Thyroid gland (tissue), 4 donors: ENCODE results near the gene TCP1.

Experiments used
- POLR2A ChIP-seq, 2 donors: fragments of 450-650 bp; IDR thresholded peaks; one replicate each; pipeline ENCODE4 v1.6.1; 2017; ENCODE audit warnings: antibody characterized with exemption in 2 of 2, mild to moderate bottlenecking in 2 of 2, moderate library complexity in 1 of 2
- TF ChIP-seq, protein P1 (sequence below), 6 experiments: fragments of 200-600 bp in 3 of 6; fragments of 450-650 bp in 3 of 6; sonication (generic) in 3 of 6; IDR thresholded peaks; one replicate each; pipeline ENCODE4 v1.5.1; 2016 to 2019; ENCODE audit warnings: antibody characterized with exemption in 6 of 6, mild to moderate bottlenecking in 2 of 6, inconsistent platforms in 1 of 6, moderate library complexity in 1 of 6

DNA sequence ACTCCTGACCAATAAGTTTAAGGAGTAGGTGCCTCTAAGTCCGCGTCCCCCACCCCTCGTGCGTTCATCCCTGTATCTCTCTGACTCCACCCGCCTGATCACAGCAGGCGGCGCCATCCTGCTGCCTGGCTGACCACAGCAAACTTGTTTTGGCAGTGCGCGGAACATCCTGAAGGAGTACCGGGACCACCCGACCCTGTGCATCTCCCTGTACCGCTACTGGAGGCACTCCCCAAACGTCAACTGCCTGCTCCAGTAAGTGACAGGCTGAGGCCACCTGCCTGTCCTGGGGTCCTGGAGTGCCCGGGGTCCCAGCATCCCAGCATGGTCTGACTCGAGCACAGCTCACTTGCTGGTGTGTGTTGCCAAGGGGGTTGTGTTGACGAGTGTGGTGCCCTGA lies 29.7 kb upstream of the TCP1 start:
- TF ChIP-seq, protein P1, sequence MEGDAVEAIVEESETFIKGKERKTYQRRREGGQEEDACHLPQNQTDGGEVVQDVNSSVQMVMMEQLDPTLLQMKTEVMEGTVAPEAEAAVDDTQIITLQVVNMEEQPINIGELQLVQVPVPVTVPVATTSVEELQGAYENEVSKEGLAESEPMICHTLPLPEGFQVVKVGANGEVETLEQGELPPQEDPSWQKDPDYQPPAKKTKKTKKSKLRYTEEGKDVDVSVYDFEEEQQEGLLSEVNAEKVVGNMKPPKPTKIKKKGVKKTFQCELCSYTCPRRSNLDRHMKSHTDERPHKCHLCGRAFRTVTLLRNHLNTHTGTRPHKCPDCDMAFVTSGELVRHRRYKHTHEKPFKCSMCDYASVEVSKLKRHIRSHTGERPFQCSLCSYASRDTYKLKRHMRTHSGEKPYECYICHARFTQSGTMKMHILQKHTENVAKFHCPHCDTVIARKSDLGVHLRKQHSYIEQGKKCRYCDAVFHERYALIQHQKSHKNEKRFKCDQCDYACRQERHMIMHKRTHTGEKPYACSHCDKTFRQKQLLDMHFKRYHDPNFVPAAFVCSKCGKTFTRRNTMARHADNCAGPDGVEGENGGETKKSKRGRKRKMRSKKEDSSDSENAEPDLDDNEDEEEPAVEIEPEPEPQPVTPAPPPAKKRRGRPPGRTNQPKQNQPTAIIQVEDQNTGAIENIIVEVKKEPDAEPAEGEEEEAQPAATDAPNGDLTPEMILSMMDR (IDR thresholded peaks at IDR 0.05), result no peak
- TF ChIP-seq POLR2A (IDR thresholded peaks at IDR 0.05), result no peak
